Astrocyte (in vitro differentiated cells and primary cell): ENCODE measurements around the gene CBFB.

Experiments used
- EZH2 ChIP-seq: IDR thresholded peaks from 2 replicates; pipeline ENCODE4 v1.6.1; 2012; ENCODE audit warnings: mild to moderate bottlenecking, low read length, inconsistent platforms; ENCODE audit not compliant: insufficient read depth
- TF ChIP-seq, protein P1 (sequence below): IDR thresholded peaks from 2 replicates; pipeline ENCODE4 v1.5.1; 2011; ENCODE audit warnings: low read depth, mild to moderate bottlenecking, inconsistent platforms, low read length, moderate library complexity; ENCODE audit not compliant: insufficient read depth

DNA sequence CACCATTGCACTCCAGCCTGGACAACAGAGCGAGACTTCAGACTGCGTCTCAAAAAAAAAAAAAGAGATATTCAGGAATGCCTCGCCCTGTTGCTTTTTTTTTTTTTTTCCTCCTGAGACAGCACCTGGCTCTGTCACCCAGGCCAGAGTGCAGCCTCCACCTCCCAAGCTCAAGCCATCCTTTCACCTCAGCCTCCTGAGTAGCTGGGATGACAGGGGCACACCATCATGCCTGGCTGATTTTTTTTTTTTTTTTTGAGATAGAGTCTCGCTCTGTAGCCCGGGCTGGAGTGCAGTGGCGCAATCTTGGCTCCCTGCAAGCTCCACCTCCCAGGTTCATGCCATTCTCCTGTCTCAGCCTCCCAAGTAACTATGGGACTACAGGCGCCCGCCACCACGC, 88.8 kb downstream of the CBFB start:
- TF ChIP-seq, protein P1, sequence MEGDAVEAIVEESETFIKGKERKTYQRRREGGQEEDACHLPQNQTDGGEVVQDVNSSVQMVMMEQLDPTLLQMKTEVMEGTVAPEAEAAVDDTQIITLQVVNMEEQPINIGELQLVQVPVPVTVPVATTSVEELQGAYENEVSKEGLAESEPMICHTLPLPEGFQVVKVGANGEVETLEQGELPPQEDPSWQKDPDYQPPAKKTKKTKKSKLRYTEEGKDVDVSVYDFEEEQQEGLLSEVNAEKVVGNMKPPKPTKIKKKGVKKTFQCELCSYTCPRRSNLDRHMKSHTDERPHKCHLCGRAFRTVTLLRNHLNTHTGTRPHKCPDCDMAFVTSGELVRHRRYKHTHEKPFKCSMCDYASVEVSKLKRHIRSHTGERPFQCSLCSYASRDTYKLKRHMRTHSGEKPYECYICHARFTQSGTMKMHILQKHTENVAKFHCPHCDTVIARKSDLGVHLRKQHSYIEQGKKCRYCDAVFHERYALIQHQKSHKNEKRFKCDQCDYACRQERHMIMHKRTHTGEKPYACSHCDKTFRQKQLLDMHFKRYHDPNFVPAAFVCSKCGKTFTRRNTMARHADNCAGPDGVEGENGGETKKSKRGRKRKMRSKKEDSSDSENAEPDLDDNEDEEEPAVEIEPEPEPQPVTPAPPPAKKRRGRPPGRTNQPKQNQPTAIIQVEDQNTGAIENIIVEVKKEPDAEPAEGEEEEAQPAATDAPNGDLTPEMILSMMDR: no peak
- no peak for TF ChIP-seq EZH2
